IPS-18a (cell line): ENCODE measurements around the gene KLHL2.
"Not testable (repeated sequence)": the region's sequence is repeated elsewhere in the genome, so short reads cannot be mapped to it uniquely, and the experiment has no call there.

ENCODE experiments used
- H3K27ac ChIP-seq: one replicate; pipeline ENCODE4 v1.5.1; 2013; ENCODE audit warnings: low read length
- H3K27me3 ChIP-seq: one replicate; pipeline ENCODE4 v1.6.1; 2013; ENCODE audit warnings: mild to moderate bottlenecking, low read length; ENCODE audit not compliant: control insufficient read depth, insufficient read depth
- H3K36me3 ChIP-seq: one replicate; pipeline ENCODE4 v1.6.1; 2013; ENCODE audit warnings: low read depth, low read length; ENCODE audit not compliant: control insufficient read depth
- H3K4me1 ChIP-seq: one replicate; pipeline ENCODE4 v1.6.1; 2013; ENCODE audit warnings: low read depth, low read length; ENCODE audit not compliant: control insufficient read depth
- H3K4me3 ChIP-seq: one replicate; pipeline ENCODE4 v1.5.1; 2013; ENCODE audit warnings: low read length
- H3K9ac ChIP-seq: one replicate; pipeline ENCODE4 v1.6.1; 2013; ENCODE audit warnings: mild to moderate bottlenecking, low read length, moderate library complexity
- H3K9me3 ChIP-seq: one replicate; pipeline ENCODE4 v1.6.1; 2013; ENCODE audit warnings: low read depth, low read length; ENCODE audit not compliant: control insufficient read depth

Gene KLHL2

DNA sequence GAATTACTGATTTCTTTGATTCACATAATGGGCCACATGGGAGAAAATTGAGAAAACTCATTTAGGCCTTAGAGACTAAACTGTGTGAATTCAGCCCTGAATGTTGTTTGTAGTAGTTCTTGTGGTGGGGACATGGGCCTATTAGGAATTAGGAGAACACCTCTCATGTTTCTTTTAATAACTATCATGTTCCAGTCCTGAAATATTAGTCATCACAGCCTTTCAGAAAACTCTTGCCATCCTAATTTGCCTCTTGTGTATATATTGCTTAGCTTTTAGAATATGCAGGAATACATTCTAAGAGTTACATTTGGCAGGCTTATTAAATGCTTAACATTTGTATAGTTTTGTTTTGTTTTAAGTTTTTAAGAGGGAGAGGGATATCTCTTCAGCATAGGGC is 33.4 kb downstream of the KLHL2 start:
- H3K9me3 ChIP-seq, H3K27me3 ChIP-seq, H3K9ac ChIP-seq, H3K4me3 ChIP-seq, H3K27ac ChIP-seq, H3K36me3 ChIP-seq, H3K4me1 ChIP-seq: not testable (repeated sequence)

DNA sequence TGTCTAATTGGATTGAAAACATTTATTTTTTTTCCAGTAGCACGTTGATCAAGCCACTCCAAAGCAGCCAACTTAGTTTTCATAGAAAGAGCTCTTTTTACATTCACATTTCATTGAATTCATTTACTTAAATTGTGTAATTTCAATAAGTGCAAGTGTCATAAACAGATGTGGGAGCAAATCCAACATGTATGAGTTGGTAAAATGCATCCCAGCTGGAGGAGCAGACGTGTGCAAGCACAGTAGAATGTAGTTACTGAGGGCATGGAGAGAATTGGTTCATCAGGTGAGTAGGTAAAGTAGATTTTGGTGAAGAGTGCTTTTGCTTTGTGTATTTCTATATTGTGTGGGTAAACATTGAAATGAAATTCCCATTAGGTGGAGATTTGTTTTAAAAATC is 36.8 kb downstream of the KLHL2 start:
- not testable (repeated sequence) for H3K9me3 ChIP-seq, H3K4me3 ChIP-seq, H3K4me1 ChIP-seq, H3K36me3 ChIP-seq, H3K27ac ChIP-seq, H3K9ac ChIP-seq, H3K27me3 ChIP-seq

DNA sequence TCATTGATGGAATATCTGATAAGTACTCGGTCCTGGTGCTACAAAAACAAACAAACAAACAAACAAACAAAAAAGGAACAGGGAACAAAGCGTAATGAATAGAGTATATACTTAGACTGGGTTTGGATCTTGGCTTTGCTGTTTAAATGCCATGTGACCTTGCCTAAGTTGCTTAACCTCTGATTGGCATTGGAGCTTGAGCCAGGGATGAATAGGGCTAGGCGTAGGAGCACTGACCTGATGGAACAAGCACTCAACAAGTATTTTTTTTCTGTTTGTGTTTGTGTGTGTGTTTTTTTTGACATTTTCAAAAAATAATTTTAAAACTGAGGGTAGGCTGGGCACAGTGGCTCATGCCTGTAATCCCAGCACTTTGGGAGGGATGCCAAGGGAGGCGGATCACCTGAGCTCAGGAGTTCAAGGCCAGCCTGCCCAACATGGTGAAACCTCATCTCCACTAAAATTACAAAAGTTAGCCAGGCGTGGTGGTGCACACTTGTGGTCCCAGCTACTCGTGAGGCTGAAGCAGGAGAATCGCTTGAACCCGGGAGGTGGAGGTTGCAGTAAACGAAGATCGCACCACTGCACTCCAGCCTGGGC is 37.3 kb downstream of the KLHL2 start:
- not testable (repeated sequence) for H3K4me3 ChIP-seq, H3K9me3 ChIP-seq, H3K4me1 ChIP-seq, H3K27me3 ChIP-seq, H3K36me3 ChIP-seq, H3K27ac ChIP-seq, H3K9ac ChIP-seq

DNA sequence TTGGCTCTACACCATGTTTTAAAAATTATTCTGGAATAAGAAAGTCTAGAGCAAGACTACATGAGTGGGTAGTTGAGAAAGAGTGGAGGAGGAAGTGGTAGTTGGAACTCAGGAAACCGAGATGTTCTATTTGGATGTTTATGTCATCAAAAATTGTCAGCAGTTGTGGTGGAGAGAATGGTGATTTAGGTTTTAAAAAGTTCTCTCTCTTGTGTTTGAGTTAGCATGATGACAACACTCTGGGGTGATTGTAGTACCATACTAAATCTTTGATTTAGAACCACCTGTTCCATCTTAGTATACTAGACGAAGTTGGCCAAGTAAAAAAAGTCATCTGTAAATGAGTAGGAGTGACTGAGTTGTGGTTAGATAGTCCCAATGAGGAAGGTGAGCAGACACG is 40.7 kb downstream of the KLHL2 start:
- no peaks in the 10 kb centered on the region for H3K36me3 ChIP-seq
- no peaks in the 10 kb centered on the region for H3K4me1 ChIP-seq
- H3K4me3 ChIP-seq = no peak overlapping the region
- H3K27ac ChIP-seq = no peak overlapping the region
- no peak overlapping the region for H3K9ac ChIP-seq
- H3K9me3 ChIP-seq = no peaks in the 10 kb centered on the region
- no peaks in the 10 kb centered on the region for H3K27me3 ChIP-seq

DNA sequence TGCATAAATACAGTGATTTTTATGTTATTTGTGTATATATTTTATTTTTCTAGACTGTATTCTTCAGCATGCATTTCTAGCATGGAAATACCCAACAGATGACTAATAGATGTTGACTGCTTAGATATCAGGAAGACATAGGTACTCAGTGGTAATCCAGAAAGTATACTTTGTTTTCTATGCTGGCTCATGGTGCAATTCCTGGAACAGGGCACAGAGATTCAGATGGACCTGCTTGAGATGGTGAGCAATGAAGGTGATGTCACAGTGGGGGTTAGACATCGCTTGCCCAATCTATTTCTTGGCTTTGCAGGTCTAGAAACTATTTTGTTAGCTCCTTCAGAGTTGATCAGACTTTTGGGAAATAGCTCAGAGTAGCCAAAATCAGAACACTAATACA is 41.5 kb downstream of the KLHL2 start:
- not testable (repeated sequence) for H3K36me3 ChIP-seq, H3K4me3 ChIP-seq, H3K27me3 ChIP-seq, H3K9me3 ChIP-seq, H3K4me1 ChIP-seq, H3K9ac ChIP-seq, H3K27ac ChIP-seq

DNA sequence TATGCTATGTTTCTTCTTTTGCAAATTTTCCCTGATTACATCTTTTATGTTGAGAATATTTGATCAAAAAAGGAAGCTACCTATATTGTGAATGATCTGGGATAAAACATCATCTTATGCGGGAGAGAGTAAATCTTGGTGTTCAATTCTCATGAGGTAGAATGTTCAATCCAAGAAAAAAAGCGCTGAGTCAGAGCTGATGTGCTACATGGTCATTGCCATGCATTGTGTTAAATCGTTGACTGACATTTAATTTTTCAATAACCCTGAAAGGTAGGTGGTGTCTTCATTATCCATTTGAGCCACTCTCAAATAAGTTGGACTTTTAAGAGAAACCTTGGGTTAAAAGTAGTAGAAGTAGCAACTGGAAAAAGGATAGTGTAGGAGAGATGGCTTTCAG is 47.4 kb downstream of the KLHL2 start:
- not testable (repeated sequence) for H3K27ac ChIP-seq, H3K9ac ChIP-seq, H3K27me3 ChIP-seq, H3K4me1 ChIP-seq, H3K4me3 ChIP-seq, H3K9me3 ChIP-seq, H3K36me3 ChIP-seq

DNA sequence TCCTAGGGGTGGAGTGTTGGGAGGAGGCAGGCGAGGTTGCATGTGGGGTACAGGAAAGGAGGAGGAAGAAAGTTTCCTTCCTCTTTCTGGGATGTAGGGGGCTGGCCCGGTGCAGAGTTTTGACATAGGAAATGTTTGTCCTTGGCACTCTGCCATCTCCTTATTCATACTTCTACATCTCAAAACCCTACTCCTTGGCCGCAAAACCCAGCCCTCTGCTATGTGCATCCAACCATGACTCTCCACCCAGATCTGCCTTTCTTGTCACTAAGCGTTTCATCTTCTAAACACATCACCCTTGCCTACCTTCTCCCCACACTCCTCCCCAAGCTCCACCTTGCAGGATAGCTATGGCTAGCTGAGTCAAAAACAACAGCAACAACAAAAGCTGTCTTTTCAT is 48.1 kb downstream of the KLHL2 start:
- not testable (repeated sequence) for H3K4me1 ChIP-seq, H3K27ac ChIP-seq, H3K27me3 ChIP-seq, H3K9ac ChIP-seq, H3K9me3 ChIP-seq, H3K4me3 ChIP-seq, H3K36me3 ChIP-seq

DNA sequence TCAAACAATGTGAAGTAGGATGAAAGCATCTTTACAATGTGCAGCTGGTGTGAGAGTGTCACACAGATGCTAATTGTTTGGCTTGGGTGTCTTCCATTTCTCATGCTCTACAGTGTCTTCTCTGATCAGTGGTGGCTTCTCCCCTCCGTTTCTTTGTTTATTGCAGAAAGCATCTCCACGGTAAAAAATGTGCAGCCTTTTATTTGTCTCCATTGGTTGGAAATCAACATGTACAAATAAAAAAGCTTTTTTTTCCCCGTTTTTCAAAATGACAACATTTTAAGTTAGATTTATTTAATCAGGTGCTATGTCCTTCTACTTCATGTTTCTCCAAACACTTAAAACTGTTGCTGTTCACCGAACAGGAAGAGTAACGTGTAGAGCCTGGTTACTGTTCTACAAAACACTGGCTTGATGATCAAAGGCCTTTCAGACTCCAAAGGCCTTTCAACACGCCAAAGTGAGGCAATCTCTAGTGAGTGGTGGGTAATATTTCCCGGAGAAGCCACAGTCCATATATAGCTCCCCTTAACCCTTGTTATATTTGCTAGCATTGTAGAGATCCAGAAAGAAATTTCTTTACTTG is 48.8 kb downstream of the KLHL2 start:
- not testable (repeated sequence) for H3K9ac ChIP-seq, H3K4me3 ChIP-seq

DNA sequence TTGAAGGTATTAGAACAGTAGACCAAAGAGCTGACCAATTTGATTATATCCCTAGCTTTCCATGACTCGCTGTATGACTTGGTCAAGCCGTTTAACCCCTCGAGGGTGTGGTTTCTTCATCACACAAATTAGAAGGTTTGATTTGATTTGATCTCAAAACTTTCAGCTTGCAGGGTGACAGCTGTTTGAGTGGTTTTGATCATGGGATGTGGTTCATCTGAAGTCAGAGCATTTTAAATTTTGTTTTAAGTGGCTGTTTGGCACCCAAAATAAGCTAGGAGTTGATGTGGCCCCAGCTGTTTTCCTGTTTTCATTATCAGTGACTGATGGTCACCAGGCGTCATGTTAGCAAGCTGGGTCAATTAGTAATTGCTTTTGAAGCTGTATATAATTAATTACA is 52.4 kb downstream of the KLHL2 start:
- H3K9ac ChIP-seq, H3K4me3 ChIP-seq, H3K36me3 ChIP-seq, H3K9me3 ChIP-seq, H3K27me3 ChIP-seq, H3K4me1 ChIP-seq, H3K27ac ChIP-seq: not testable (repeated sequence)

More for the DNA sequence above, 48.8 kb downstream of the KLHL2 start:
- H3K9me3 ChIP-seq, H3K4me1 ChIP-seq, H3K27ac ChIP-seq, H3K27me3 ChIP-seq, H3K36me3 ChIP-seq: not testable (repeated sequence)

DNA sequence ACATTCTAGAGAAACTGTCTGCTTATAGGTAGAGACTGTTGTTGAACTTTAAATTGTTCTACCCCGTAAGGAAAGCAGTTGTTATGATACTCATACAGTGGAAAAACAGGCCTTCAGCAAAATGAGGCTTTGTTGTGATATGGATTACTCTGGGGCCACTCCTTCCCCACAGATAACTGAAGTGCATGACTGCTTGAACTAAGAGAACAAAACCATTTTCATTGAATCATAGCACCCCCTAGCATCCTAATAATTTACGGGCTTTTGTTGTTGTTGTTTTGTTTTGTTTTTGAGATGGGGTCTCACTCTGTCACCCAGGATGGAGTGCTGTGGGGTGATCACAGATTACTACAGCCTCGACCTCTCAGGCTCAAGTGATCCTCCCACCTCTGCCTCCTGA is 54.9 kb downstream of the KLHL2 start:
- H3K9me3 ChIP-seq, H3K27ac ChIP-seq, H3K4me3 ChIP-seq, H3K9ac ChIP-seq, H3K4me1 ChIP-seq, H3K36me3 ChIP-seq, H3K27me3 ChIP-seq: not testable (repeated sequence)

DNA sequence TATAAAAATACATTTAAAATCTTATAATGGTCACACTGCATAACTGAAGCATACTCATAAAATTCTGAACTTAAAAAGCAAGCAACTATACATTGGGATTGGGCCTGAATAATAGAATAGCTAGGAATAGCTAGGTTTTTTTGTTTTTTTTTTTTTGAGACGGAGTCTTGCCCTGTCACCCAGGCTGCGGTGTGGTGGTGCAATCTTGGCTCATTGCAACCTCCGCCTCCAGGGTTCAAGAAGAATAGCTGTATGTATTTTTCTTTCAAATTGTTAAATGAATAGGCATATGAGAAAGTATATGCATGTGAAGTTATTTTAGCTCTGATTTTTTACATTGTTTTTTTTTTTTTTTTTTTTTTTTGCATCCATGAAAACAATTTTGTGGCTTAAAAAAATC is 56.1 kb downstream of the KLHL2 start:
- H3K27ac ChIP-seq, H3K9ac ChIP-seq, H3K36me3 ChIP-seq: not testable (repeated sequence)

DNA sequence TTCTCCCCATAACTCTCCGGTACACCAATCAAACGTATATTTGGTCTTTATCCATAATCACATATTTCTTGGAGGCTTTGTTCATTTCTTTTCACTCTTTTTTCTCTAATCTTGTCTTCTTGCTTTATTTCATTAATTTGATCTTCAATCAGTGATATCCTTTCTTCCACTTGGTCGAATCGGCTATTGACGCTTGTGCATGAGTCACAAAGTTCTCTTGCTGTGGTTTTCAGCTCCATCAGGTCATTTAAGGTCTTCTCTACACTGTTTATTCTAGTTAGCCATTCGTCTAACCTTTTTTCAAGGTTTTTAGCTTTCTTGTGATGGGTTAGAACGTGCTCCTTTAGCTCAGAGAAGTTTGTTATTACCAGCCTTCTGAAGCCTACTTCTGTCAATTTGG is 62.6 kb downstream of the KLHL2 start:
- H3K27me3 ChIP-seq, H3K9ac ChIP-seq, H3K4me3 ChIP-seq, H3K4me1 ChIP-seq, H3K9me3 ChIP-seq, H3K36me3 ChIP-seq, H3K27ac ChIP-seq: not testable (repeated sequence)

More for the DNA sequence above, 56.1 kb downstream of the KLHL2 start:
- H3K4me3 ChIP-seq, H3K4me1 ChIP-seq, H3K9me3 ChIP-seq, H3K27me3 ChIP-seq: not testable (repeated sequence)
